ENCODE measurements around the gene MRPL10. TPM values are rescaled to one million over a fixed set of nuclear protein-coding genes. Genes with fewer than 3 reads are reported as not detected.
A peak's percentile ranks its signal among the peaks of the same experiment; 100 is the strongest.

The MRPL10 gene
- total RNA-seq (2013; cell fraction: nucleolus; rRNA removed): 16.1 and 17.5 TPM in 2 replicates
- total RNA-seq (2014; rRNA removed) (56.6 and 56.9 TPM in 2 replicates), total RNA-seq (2014; rRNA removed; fragmentation: Illumina TruSeq; extraction: Trizol) (32.7 and 35.6 TPM in 2 replicates), total RNA-seq (2021) (44.6 and 44.8 TPM in 2 replicates), polyA plus RNA-seq (2011; rRNA removed) (37.1 and 61.9 TPM in 2 replicates), polyA plus RNA-seq (2014; fragmentation: Illumina TruSeq; extraction: Trizol) (22.4 and 48.3 TPM in 2 replicates), polyA plus RNA-seq (2014; fragmentation: Nextera tagmentation; extraction: Ambion mirVana) (10 to 100 TPM; 18.9 to 22.3 TPM), polyA plus RNA-seq (2014; rRNA removed) (46.1 and 50.7 TPM in 2 replicates), polyA plus RNA-seq (2016; fragmentation: Nextera tagmentation; extraction: Ambion mirVana) (10 to 100 TPM; 46.3 to 49.1 TPM), polyA minus RNA-seq (2011; rRNA and poly(A)+ RNA removed) (81.3 and 114 TPM in 2 replicates), Bru-seq, nascent RNA (percentile 81 among the genes with signal in this experiment), BruChase-seq, experiment 1, labeled RNA remaining after a 6-hour chase (percentile 80 among the genes with signal in this experiment), BruChase-seq, experiment 2, labeled RNA remaining after a 2-hour chase (percentile 82 among the genes with signal in this experiment)
- 31.9 TPM for polyA plus RNA-seq (2011; ENCODE audit: low read depth)
- 90.0 and 112 TPM in 2 replicates for polyA plus RNA-seq (2011; cell fraction: cytosol; rRNA removed)
- 48.9 and 49.8 TPM in 2 replicates for polyA plus RNA-seq (2011; cell fraction: nucleus; rRNA removed)
- polyA plus RNA-seq (2012): 40.6 and 55.5 TPM in 2 replicates
- 28.9 and 35.2 TPM in 2 replicates for polyA minus RNA-seq (2011; cell fraction: cytosol; rRNA and poly(A)+ RNA removed)
- 13.5 and 24.3 TPM in 2 replicates for polyA minus RNA-seq (2011; cell fraction: nucleus; rRNA and poly(A)+ RNA removed)
- long read RNA-seq, experiment 1, transcript MRPL10-202 (5 exons, 1,725 nt): major isoform, 55 of 66 reads
- long read RNA-seq, experiment 1, partial matches to known transcripts: 4 of 66 reads
- long read RNA-seq, experiment 1, other reads (novel, unspliced or antisense): 2 of 66 reads
- long read RNA-seq, experiment 2, transcript MRPL10-202 (5 exons, 1,725 nt): major isoform, 35 of 46 reads
- long read RNA-seq, experiment 2, partial matches to known transcripts: 8 of 46 reads
- long read RNA-seq, experiment 2, other reads (novel, unspliced or antisense): 2 of 46 reads

- 2% methylated on average over 40 of the region's 42 CpGs for WGBS (ENCODE audit: insufficient coverage, insufficient replicate concordance, low lambda C conversion rate, missing lambda C conversion rate)
- no peaks in the 10 kb centered on the region for H4K20me1 ChIP-seq (ENCODE audit: control insufficient read depth, insufficient read depth)
- peak within 1 kb of the TSS; percentile 76 for H3K9ac ChIP-seq (ENCODE audit: control insufficient read depth, insufficient read depth, low read length)
- H3K27me3 ChIP-seq (replicated peaks in 1 of 2; ENCODE audit: control insufficient read depth in 2 of 2, insufficient read depth in 2 of 2, low read length in 1 of 2): no peaks in the 10 kb centered on the region
- ChIA-PET POLR2A (interaction anchor here (0.6 to 2.3 kb wide), 6 partner anchors 9 to 113 kb away, joined by 3 to 14 read pairs (median 4); partner anchors contain the start of genes OSBPL7, SCRN2 and SP2), CTCF (interaction anchor here (0.7 to 3.6 kb wide), 8 partner anchors 9 to 180 kb away, joined by 3 to 24 read pairs (median 4); partner anchors contain the start of genes OSBPL7 and SCRN2), RAD21 (ENCODE audit: unreplicated experiment) (interaction anchor here (1.1 to 1.4 kb wide), 3 partner anchors 58 to 182 kb away, joined by 3 to 7 read pairs (median 3); partner anchors contain the start of gene KPNB1), SMC1A (ENCODE audit: uncharacterized antibody, unreplicated experiment) (interaction anchor here (0.6 to 1.6 kb wide), 4 partner anchors 10 to 143 kb away, joined by 3 to 7 read pairs (median 3); partner anchors contain the start of gene OSBPL7)
- FAIRE-seq: peak; percentile 93
- TSS peak; percentile 88 for BruUV-seq (replicated peaks)
- H3K79me2 ChIP-seq (ENCODE audit: control insufficient read depth, insufficient read depth, low read length): peaks cover 17% of the 10 kb centered on the region
- no peaks in the 10 kb centered on the region for H3K9me3 ChIP-seq (replicated peaks; ENCODE audit: control insufficient read depth, insufficient read depth, low read length)
- H3K4me2 ChIP-seq (ENCODE audit: control insufficient read depth, insufficient read depth): peak within 1 kb of the TSS; percentile 96
- peak within 1 kb of the TSS; percentile 97 for H3K4me3 ChIP-seq
- peak within 1 kb of the TSS; percentile 84 for H2AFZ ChIP-seq (ENCODE audit: control insufficient read depth, low read depth, low read length)
- peak; percentile 99 for ATAC-seq
- H3K36me3 ChIP-seq (ENCODE audit: control insufficient read depth in 2 of 2, insufficient read depth in 2 of 2, low read length in 1 of 2): peaks cover 6 to 13% of the 10 kb centered on the region in 2 experiments; a peak in 3 of 4 replicates
- in situ Hi-C loops (cut with MboI) (no loop called here), intact Hi-C loops (cut with micrococcal nuclease; ENCODE audit: unreplicated experiment) (no loop called here)
- H3K27ac ChIP-seq (ENCODE audit: control insufficient read depth, insufficient read depth): peak within 1 kb of the TSS; percentile 67
- H3K4me1 ChIP-seq (ENCODE audit: control insufficient read depth, insufficient read depth, low read length): peaks cover 9% of the 10 kb centered on the region
- peak; percentile 66 for DNase-seq (ENCODE audit: low read depth, low spot score)
- TF ChIP-seq SMAD5 (IDR thresholded peaks at IDR 0.05; ENCODE audit: low read depth) (peak; percentile 92; the same call in 1 of the 2 replicates), SIX5 (IDR thresholded peaks at IDR 0.05; ENCODE audit: low read depth, low read length, severe bottlenecking) (peak; percentile 43), MYB (IDR thresholded peaks at IDR 0.05; ENCODE audit: borderline replicate concordance, low read depth, low read length) (0 out of 2 replicates have a peak, but pooled peaks have one; percentile 22), RUNX3 (IDR thresholded peaks at IDR 0.05; ENCODE audit: low read length) (peak; percentile 67), MXI1 (IDR thresholded peaks at IDR 0.05; ENCODE audit: low read depth, low read length) (peak; percentile 91), RFX5 (IDR thresholded peaks at IDR 0.05; ENCODE audit: low read depth, low read length) (no peak), BHLHE40 (IDR thresholded peaks at IDR 0.05; ENCODE audit: borderline replicate concordance in 1 of 2, low read depth in 2 of 2, low read length in 1 of 2) (peak in 1 of 2 experiments; percentile 35; a peak in 1 of 4 replicates), ZNF687 (IDR thresholded peaks at IDR 0.05) (0 out of 2 replicates have a peak, but pooled peaks have one; percentile 11), PBX3 (IDR thresholded peaks at IDR 0.05; ENCODE audit: insufficient replicate concordance, low read depth, low read length) (no peak), STAT3 (IDR thresholded peaks at IDR 0.05; ENCODE audit: low read depth, low read length) (peak; percentile 69; the same call in 1 of the 2 replicates)
These were observed at the start of gene MRPL10, which contains the start of gene LRRC46 for GRCh38 chr17:47831003-47831933. MRPL10 (minus strand) TSS chr17:47831541; CDS start chr17:47831511, 30 bp downstream. LRRC46 (plus strand) TSS chr17:47831670; CDS start chr17:47831990, 320 bp downstream.
